Mucosa of stomach (tissue), 1 donor: ENCODE results near the gene MUC13.

ENCODE experiments used
- H3K27me3 ChIP-seq: one replicate; pipeline ENCODE4 v1.7.0; 2013; ENCODE audit warnings: mild to moderate bottlenecking, low read length; ENCODE audit not compliant: control insufficient read depth, insufficient read depth
- H3K36me3 ChIP-seq: one replicate; pipeline ENCODE4 v1.7.0; 2013; ENCODE audit warnings: low read length; ENCODE audit not compliant: control insufficient read depth, insufficient read depth
- H3K4me1 ChIP-seq: one replicate; pipeline ENCODE4 v1.7.0; 2013; ENCODE audit warnings: mild to moderate bottlenecking, low read length; ENCODE audit not compliant: control insufficient read depth, insufficient read depth
- H3K4me3 ChIP-seq: one replicate; pipeline ENCODE4 v1.7.0; 2013; ENCODE audit warnings: low read length
- H3K9ac ChIP-seq: one replicate; pipeline ENCODE4 v1.7.0; 2013; ENCODE audit warnings: mild to moderate bottlenecking, low read length, moderate library complexity
- H3K9me3 ChIP-seq: one replicate; pipeline ENCODE4 v1.7.0; 2013; ENCODE audit warnings: mild to moderate bottlenecking, low read length, moderate library complexity; ENCODE audit not compliant: control insufficient read depth
- donor health status: Pancreatic carcinoma.

Gene MUC13

GRCh38 chr3:124887932-124888298, 46.6 kb downstream of the MUC13 start:
- no peaks in the 10 kb centered on the region for H3K9me3 ChIP-seq
- H3K9ac ChIP-seq: peak overlapping the region; percentile 66
- H3K4me1 ChIP-seq: peaks cover 14% of the 10 kb centered on the region
- H3K27me3 ChIP-seq: no peaks in the 10 kb centered on the region
- H3K36me3 ChIP-seq: no peaks in the 10 kb centered on the region
- peak overlapping the region; percentile 63 for H3K4me3 ChIP-seq

GRCh38 chr3:124887177-124887931, 47.2 kb downstream of the MUC13 start, which contains the start of gene ITGB5:
TSS of gene ITGB5 (minus strand) at chr3:124887365. CDS start at chr3:124887000, 365 bp downstream.
- Histone ChIP-seq H3K9me3 (no peaks in the 10 kb centered on the region), H3K4me1 (peaks cover 14% of the 10 kb centered on the region), H3K4me3 (peak within 1 kb of the TSS; percentile 63), H3K27me3 (no peaks in the 10 kb centered on the region), H3K9ac (peak within 1 kb of the TSS; percentile 66), H3K36me3 (no peaks in the 10 kb centered on the region)

GRCh38 chr3:124886168-124887056, 48.1 kb downstream of the MUC13 start:
- Histone ChIP-seq H3K27me3 (no peaks in the 10 kb centered on the region), H3K4me1 (peaks cover 14% of the 10 kb centered on the region), H3K9me3 (no peaks in the 10 kb centered on the region), H3K9ac (peak overlapping the region; percentile 64), H3K36me3 (no peaks in the 10 kb centered on the region), H3K4me3 (no peak overlapping the region)

GRCh38 chr3:124885466-124886167, 48.9 kb downstream of the MUC13 start:
- no peaks in the 10 kb centered on the region for H3K36me3 ChIP-seq

GRCh38 chr3:124884474-124885101, 50.0 kb downstream of the MUC13 start:
- H3K4me3 ChIP-seq: no peak overlapping the region
- no peaks in the 10 kb centered on the region for H3K36me3 ChIP-seq
- H3K4me1 ChIP-seq: peaks cover 15% of the 10 kb centered on the region
- H3K9me3 ChIP-seq: no peaks in the 10 kb centered on the region
- H3K9ac ChIP-seq: no peak overlapping the region
- no peaks in the 10 kb centered on the region for H3K27me3 ChIP-seq

More at GRCh38 chr3:124885466-124886167, 48.9 kb downstream of the MUC13 start:
- Histone ChIP-seq H3K9ac (peak overlapping the region; percentile 50), H3K27me3 (no peaks in the 10 kb centered on the region), H3K4me1 (peaks cover 14% of the 10 kb centered on the region), H3K4me3 (no peak overlapping the region), H3K9me3 (no peaks in the 10 kb centered on the region)

- Histone ChIP-seq H3K27me3 (no peaks in the 10 kb centered on the region), H3K4me3 (no peak overlapping the region), H3K9ac (no peak overlapping the region), H3K4me1 (peaks cover 21% of the 10 kb centered on the region), H3K36me3 (no peaks in the 10 kb centered on the region), H3K9me3 (no peaks in the 10 kb centered on the region)
Measured at GRCh38 chr3:124883766-124884473, 50.6 kb downstream of the MUC13 start.

GRCh38 chr3:124882816-124883747, 51.5 kb downstream of the MUC13 start:
- Histone ChIP-seq H3K9ac (no peak overlapping the region), H3K27me3 (no peaks in the 10 kb centered on the region), H3K36me3 (no peaks in the 10 kb centered on the region), H3K4me3 (no peak overlapping the region), H3K4me1 (peaks cover 30% of the 10 kb centered on the region), H3K9me3 (no peaks in the 10 kb centered on the region)

- Histone ChIP-seq H3K4me3 (no peak overlapping the region), H3K36me3 (no peaks in the 10 kb centered on the region), H3K27me3 (no peaks in the 10 kb centered on the region), H3K4me1 (peaks cover 38% of the 10 kb centered on the region), H3K9ac (no peak overlapping the region), H3K9me3 (no peaks in the 10 kb centered on the region)
Measured at GRCh38 chr3:124881976-124882697, 52.4 kb downstream of the MUC13 start.

- H3K4me3 ChIP-seq: no peak overlapping the region
- H3K4me1 ChIP-seq: peaks cover 30% of the 10 kb centered on the region
- no peaks in the 10 kb centered on the region for H3K9me3 ChIP-seq
- H3K9ac ChIP-seq: no peak overlapping the region
- no peaks in the 10 kb centered on the region for H3K27me3 ChIP-seq
- no peaks in the 10 kb centered on the region for H3K36me3 ChIP-seq
Measured at GRCh38 chr3:124879337-124879680, 55.2 kb downstream of the MUC13 start.
